Suppressor macrophage treated with lipopolysaccharide for 4 hours (primary cell): ENCODE measurements around the gene GTF2A1.
"Not testable (repeated sequence)": the region's sequence is repeated elsewhere in the genome, so short reads cannot be mapped to it uniquely, and the experiment has no call there.

ENCODE experiments used
- DNase-seq: peaks from one replicate; pipeline ENCODE4 v3.0.0-alpha.2; 2020

The GTF2A1 gene

DNA sequence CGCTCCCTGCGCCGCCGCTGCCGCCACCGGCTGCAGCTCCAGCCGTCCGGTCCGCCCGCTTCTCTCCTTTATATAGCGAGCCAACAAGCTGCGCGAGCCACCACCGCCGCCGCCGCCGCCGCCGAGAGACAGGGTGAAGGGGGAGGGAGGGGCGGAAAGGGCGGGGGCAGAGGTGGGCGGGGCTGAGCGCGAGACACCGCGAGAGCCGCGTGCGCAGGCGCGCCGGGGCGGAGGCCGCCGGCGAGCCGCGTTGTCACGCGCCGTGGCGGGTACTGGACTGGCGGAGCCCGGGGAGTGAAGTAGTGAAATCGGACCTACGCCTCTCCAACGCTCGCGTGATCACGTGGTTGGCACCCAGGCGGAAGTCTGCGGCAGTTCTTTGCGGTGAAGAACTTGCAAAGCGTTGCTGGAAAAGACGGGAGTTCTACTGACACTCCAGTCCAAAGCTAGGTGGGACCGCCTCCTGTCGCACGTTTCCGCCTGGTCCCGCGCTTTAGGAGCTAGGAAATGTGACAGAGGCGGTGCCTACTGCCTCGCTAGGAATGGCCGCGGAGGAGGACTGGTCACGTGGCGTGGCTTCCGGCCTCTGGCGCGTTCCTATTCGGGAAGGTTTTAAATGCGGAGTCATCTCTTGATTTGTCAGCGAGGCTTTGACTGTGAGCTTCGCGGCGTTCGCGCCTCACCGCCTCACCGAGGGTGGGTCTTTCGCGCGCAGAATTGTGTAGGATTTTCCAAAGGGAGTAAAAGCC is at the start of gene GTF2A1:
Gene GTF2A1, minus strand, starts transcription at position 130 of the 749 bp plus-strand sequence. CDS start 441 bp downstream, outside the sequence.
- DNase-seq: peak; percentile 98

DNA sequence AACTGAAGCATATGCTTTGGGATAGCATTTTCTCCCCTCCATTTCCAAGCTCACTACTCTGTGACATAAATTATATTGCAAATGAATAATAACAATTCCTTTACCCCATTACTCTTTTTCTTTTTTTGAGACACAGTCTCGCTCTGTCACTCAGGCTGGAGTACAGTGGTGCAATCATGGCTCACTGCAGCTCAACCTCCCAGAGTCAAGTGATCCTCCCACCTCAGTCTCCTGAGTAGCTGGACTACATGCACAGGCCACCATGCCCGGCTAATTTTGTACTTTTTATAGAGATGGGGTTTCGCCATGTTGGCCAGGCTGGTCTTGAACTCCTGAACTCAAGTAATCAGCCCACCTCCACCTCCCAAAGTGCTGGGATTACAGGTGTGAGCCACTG is 49.2 kb upstream of the GTF2A1 start:
- no peak for DNase-seq

DNA sequence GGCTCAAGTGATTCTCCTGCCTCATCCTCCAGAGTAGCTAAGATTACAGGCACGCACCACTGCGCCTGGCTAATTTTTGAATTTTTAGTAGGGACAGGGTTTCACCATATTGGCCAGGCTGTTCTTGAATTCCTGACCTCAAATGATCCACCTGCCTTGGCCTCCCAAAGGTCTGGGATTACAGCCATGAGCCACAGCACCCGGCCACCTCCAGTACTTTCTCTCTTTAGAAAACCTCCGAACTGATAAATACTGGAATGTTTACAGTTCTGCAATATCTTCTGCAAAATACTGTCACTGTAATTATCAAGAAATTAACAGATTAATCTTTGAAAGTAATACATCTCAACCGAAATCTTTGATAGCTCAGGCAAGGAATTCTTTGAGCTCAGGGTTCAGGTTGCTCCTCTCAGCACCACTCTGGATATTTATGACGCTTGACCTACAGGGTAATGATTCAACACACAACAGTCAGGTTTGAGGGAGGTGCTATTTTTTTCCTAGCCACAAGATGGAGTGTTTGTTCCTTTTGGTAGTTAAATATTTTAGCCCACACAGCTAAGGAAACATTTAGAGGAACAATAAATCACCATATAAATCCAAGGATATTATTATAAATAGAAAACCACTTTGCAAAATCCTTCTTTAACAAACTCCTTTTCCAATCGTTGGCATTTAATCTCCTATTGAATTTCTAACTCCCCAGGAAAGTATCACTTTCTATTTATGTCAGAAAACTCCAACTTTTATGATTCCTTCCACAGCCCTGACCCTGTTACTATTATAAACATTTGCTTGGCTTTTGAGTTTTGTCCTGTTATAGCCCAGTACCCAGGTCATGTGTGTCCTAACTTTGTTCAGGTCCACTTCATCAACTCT is 48.6 kb upstream of the GTF2A1 start:
- peak; percentile 79 for DNase-seq

- no peak for DNase-seq
Observed at GRCh38 chr14:81268016-81268416, 47.3 kb upstream of the GTF2A1 start.

DNA sequence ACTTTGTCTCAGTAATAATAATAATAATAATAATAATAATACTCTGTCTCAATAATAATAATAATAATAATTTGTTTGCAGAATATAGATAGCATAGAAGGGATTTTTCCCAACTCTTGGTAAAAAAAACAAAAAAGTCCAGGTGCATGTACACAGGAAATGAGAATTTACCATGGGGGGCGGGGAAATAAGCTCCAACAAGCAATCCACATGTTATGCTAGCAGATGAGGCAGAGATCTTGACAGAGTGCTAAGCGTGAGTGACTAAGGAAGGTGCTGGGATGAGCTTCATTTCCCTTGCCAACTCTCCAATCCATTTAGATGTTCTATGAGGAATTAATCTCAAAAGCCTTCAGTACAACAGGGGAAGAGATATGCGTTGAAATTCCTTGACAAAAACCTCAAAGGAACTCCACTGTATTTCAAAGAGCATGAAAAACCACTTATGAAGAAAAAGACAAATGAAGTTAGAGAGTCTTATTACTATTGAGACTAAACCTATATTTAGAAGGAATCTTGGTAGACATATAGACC is 44.9 kb upstream of the GTF2A1 start:
- DNase-seq: no peak

GRCh38 chr14:81264671-81265070 is 43.9 kb upstream of the GTF2A1 start:
- no peak for DNase-seq

DNA sequence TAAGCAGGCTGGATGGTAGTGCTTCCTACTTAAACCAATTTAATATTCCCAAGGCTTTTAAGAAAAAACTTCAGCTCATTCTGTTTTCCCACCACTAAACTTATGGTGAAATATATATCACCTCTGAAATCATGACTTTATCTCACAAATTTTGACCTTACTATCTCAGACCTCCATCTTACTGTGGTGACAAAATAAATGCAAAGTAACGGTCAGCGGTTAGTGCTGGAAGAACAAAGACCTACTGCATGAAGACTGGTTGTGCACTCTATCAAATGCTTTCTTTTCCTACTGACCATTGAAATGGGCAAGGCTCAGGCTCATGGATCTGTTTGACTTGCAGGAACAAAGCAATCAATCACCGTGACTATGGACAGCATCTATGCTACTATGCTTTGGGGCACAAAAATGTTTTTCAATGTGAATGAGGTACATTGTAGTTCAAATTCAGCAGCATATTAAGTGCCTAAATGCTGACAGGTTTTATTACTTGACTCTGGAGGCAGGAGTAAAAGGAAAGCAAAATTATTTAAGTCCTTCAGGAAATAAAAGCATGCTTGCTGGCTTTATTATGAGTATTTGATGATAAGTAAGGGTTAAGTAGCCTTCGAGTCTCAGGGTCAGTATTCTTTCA is 43.1 kb upstream of the GTF2A1 start:
- no peak for DNase-seq

- DNase-seq: no peak
Observed at GRCh38 chr14:81261176-81261575, 40.4 kb upstream of the GTF2A1 start.

GRCh38 chr14:81260732-81261131 is 40.0 kb upstream of the GTF2A1 start:
- DNase-seq: no peak

GRCh38 chr14:81256289-81256960 is 35.7 kb upstream of the GTF2A1 start:
- DNase-seq: peak; percentile 40

GRCh38 chr14:81252278-81252677 is 31.5 kb upstream of the GTF2A1 start:
- DNase-seq: no peak

DNA sequence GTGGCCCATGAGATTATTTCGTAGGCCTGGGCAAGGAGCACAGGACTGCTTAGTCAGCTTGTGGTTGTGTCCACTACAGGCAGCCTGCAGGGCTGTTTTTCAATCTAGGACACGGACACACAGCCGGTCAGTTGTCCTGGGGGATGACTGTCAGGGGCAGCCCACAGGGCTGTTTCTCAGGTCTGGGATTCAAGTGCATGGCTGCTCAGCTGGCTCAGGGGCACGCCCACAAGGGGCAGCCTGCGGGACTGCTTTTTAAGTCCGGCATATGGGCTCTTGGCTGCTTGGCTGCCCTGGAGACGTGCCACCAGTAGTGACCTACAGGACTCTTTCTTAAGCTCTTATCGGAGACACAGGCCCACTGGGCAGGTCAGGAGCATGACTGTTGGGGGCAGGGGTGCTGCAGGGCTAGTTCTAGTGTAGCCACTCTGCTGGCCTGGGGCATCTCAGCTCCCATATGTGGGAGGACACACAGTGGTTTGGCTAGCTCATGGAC is 26.6 kb upstream of the GTF2A1 start:
- no peak for DNase-seq

GRCh38 chr14:81246461-81247270 is 25.9 kb upstream of the GTF2A1 start:
- no peak for DNase-seq

DNA sequence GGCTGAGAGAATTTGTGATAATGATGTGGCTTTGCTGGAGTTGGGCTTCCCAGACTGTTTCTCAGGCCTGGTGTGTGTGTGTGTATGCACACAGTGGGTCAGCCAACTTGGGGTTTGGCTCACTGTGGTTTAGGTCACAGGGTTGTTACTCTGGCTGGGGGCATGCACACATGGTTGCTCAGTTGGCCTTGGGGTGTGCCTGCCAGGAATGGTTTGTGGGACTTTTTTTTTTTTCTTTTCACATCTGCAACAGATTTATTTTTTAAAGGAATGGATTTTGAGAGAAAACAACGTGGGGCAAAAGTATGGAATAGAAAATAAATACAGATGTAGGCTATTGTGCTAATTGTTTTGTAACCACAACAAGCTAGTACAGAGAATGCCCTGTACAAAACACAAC is 25.0 kb upstream of the GTF2A1 start:
- no peak for DNase-seq

DNA sequence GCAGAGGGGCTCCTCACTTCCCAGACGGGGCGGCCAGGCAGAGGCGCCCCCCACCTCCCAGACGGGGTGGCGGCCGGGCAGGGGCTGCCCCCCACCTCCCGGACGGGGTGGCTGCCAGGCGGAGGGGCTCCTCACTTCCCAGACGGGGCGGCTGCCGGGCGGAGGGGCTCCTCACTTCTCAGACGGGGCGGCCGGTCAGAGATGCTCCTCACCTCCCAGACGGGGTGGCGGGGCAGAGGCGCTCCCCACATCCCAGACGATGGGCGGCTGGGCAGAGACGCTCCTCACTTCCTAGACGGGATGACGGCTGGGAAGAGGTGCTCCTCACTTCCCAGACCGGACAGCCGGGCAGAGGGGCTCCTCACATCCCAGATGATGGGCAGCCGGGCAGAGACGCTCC is 23.7 kb upstream of the GTF2A1 start:
- DNase-seq: not testable (repeated sequence)

DNA sequence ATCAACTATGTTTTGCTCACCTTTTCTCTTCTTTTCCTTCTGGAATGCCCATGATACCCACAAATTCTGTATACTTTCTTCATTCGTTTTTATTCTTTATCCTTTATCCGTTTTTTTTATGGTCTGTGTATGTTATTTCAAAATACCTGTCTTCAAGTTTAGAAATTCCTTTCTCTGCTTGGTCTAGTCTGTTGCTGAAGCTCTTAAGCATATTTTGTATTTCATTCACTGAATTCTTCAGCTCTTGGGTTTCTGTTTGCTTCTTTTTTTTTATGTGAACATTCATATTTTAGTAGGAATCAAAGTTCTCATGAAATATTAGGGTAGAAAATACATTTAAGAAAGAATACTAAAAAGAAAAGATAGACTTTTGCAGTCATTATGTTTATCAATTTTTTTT is 22.7 kb upstream of the GTF2A1 start:
- DNase-seq: no peak

DNA sequence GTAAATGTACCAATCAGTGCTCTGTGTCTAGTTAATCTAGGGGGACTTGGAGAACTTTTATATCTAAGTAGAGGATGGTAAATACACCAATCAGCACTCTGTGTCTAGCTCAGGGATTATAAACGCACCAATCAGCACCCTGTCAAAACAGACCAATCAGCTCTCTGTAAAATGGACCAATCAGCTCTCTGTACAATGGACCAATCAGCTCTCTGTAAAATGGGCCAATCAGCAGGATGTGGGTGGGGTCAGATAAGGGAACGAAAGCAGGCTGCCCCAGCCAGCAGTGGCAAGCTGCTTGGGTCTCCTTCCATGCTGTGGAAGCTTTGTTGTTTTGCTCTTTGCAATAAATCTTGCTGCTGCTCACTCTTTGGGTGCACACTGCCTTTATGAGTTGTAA is 16.1 kb upstream of the GTF2A1 start:
- DNase-seq: not testable (repeated sequence)

DNA sequence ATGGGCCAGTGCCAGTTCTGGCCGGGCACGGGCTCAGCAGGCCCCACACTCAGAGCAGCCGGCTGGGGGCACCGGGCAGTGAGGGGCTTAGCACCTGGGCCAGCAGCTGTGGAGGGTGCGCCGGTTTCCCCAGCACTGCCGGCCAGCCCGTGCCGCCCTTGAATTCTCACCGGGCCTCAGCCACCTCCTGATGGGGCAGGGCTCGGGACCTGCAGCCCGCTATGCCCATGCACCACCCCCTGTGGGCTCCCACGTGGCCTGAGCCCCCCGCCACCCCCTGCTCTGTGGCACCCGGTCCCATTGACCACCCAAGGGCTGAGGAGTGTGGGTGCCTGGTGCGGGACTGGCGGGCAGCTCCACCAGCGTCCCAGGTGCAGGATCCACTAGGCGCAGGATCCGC is 15.4 kb upstream of the GTF2A1 start:
- no peak for DNase-seq

- peak; percentile 59 for DNase-seq
Observed at GRCh38 chr14:81235096-81235495, 14.3 kb upstream of the GTF2A1 start.

- no peak for DNase-seq
Observed at GRCh38 chr14:81234278-81234677, 13.5 kb upstream of the GTF2A1 start.

DNA sequence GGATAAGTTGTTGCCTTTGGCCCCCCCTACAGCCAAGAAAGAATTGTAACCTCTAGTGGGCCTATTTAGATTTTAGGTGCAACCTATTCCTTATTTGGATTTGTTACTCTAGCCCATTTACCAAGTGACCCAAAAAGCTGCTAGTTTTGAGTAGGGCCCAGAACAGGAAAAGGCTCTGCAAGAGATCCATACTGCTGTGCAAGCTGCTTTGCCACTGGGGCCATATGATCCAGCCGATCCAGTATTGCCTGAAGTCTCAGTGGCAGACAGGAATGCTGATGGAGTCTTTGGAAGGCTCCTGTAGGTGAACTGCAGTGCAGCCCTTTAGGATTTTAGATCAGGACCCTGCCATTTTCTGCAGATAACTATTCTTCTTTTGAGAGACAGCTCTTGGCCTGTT is 12.9 kb upstream of the GTF2A1 start:
- DNase-seq: no peak

GRCh38 chr14:81231540-81231939 is 10.8 kb upstream of the GTF2A1 start:
- DNase-seq: no peak
